Transverse colon (tissue), 4 donors: Measurements from ENCODE around the gene RDM1. TPM values are rescaled to one million over a fixed set of nuclear protein-coding genes. Genes with fewer than 3 reads are reported as not detected.
A peak's percentile ranks its signal among the peaks of the same experiment; 100 is the strongest.

Experiments used
- DNase-seq: peaks from one replicate; pipeline ENCODE4 v3.0.0-alpha.2; 2019
- H3K27ac ChIP-seq, 4 donors: fragments of 200-600 bp; sonication (generic); 2 replicates each; pipeline ENCODE4 v1.5.1; 2016 to 2018; ENCODE audit warnings: inconsistent platforms in 4 of 4
- H3K27me3 ChIP-seq: fragments of 200-600 bp; sonication (generic); 2 replicates; pipeline ENCODE4 v1.5.1; 2017; ENCODE audit warnings: inconsistent platforms
- H3K36me3 ChIP-seq, 4 donors: fragments of 200-600 bp; sonication (generic); 2 replicates each; pipeline ENCODE4 v1.5.1; 2017 to 2019; ENCODE audit warnings: inconsistent platforms in 4 of 4
- H3K4me1 ChIP-seq, 4 donors: fragments of 200-600 bp; sonication (generic); 2 replicates each; pipeline ENCODE4 v1.5.1; 2017 to 2020; ENCODE audit warnings: inconsistent platforms in 4 of 4
- H3K4me3 ChIP-seq, 4 donors: fragments of 200-600 bp; sonication (generic); 1 replicate in 1 of 4; 2 replicates in 3 of 4; pipeline versions ENCODE4 v1.5.1 to v1.6.1; 2017 to 2019; ENCODE audit warnings: inconsistent platforms in 4 of 4
- H3K9me3 ChIP-seq, 2 donors: fragments of 200-600 bp; sonication (generic); 2 replicates each; pipeline ENCODE4 v1.5.1; 2017 to 2019; ENCODE audit warnings: inconsistent platforms in 2 of 2
- CTCF ChIP-seq, 5 experiments: fragments of 200-600 bp in 3 of 5; fragments of 450-650 bp in 2 of 5; sonication (generic) in 3 of 5; IDR thresholded peaks; 1 replicate in 2 of 5; 2 replicates in 3 of 5; pipeline ENCODE4 v1.5.1; 2016 to 2017; ENCODE audit warnings: antibody characterized with exemption in 5 of 5, inconsistent platforms in 3 of 5, mild to moderate bottlenecking in 2 of 5, moderate library complexity in 1 of 5
- EP300 ChIP-seq: sonication (generic); formaldehyde crosslinking; IDR thresholded peaks from one replicate; pipeline ENCODE4 v1.6.1; 2017; ENCODE audit warnings: antibody characterized with exemption, low read depth
- POLR2A ChIP-seq: fragments of 450-650 bp; IDR thresholded peaks from one replicate; pipeline ENCODE4 v1.6.1; 2016; ENCODE audit warnings: antibody characterized with exemption, mild to moderate bottlenecking, moderate library complexity
- POLR2AphosphoS5 ChIP-seq, 3 donors: sonication (generic); formaldehyde crosslinking; IDR thresholded peaks; one replicate each; pipeline ENCODE4 v1.6.1; 2016; ENCODE audit warnings: antibody characterized with exemption in 3 of 3
- WGBS, 2 donors: methylation state at CpG; one replicate each; pipeline ENCODE4 v1.1.5; 2018; ENCODE audit warnings: low coverage in 1 of 2; 5-methylcytosine and 5-hydroxymethylcytosine counted together
- in situ Hi-C, 4 donors: fragments of 200-750 bp; cut with MboI; loops; one replicate each; pipeline versions ENCODE4 v1.15.0 to v1.15.1; 2017; ENCODE audit warnings: low sequenced_read_pairs in 3 of 4, low pct_ligation_motif_present in 1 of 4, low pct_unique_long_range_greater_than_20kb in 1 of 4
- intact Hi-C: fragments of 100-400 bp; cut with DNase I; formaldehyde crosslinking; loops from one replicate; pipeline ENCODE4 v1.15.1; 2023; ENCODE audit warnings: low total_unique reads
- total RNA-seq, 4 donors: library from RNA; depleted of rRNA; stranded (reverse); fragments of >200 nt; gene quantifications; one replicate each; pipeline ENCODE4 v1.1.0, GENCODE V29; 2016

RDM1 gene
- total RNA-seq, 4 donors from 2014 or later: 39.2 TPM; not detected in 3

DNA sequence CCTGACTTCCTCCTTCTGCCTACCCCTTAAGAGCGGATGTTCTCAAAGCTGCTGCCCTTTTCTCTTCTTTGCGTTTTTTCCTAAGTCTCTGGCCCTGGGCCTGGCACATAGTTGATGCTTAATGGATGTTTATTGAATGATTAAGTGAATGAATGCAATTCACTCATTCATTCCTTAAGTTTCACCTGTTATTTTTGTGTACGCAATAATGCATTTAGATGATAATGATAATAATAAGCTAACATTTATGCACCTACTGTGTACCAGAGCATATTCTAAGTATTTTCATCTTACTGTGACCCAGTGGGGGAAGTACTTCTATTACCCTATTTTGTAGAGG, 54.8 kb downstream of the RDM1 start:
- Histone ChIP-seq H3K27ac (peak overlapping the region in 1 of 4 donors; percentile 6), H3K4me1 (no peaks in the 10 kb centered on the region), H3K4me3 (no peak overlapping the region), H3K9me3 (no peaks in the 10 kb centered on the region), H3K36me3 (no peaks in the 10 kb centered on the region), H3K27me3 (no peaks in the 10 kb centered on the region)
- in situ Hi-C loops: no loop called here
- DNase-seq: no peak
- intact Hi-C loops: loop anchor here (2.0 kb wide), 1 partner anchor 49 kb away; no protein-coding TSS in a partner anchor
- no peak for TF ChIP-seq POLR2AphosphoS5 (IDR thresholded peaks at IDR 0.05)
- TF ChIP-seq EP300: no peak
- TF ChIP-seq POLR2A: no peak
- no peak for TF ChIP-seq CTCF (IDR thresholded peaks at IDR 0.05)
- WGBS, 2 donors: 79 to 84% methylated on average over 3 of the region's 3 CpGs

- Histone ChIP-seq H3K9me3 (no peaks in the 10 kb centered on the region), H3K4me1 (no peaks in the 10 kb centered on the region), H3K4me3 (no peak overlapping the region), H3K36me3 (no peaks in the 10 kb centered on the region), H3K27me3 (no peaks in the 10 kb centered on the region), H3K27ac (no peak overlapping the region)
- in situ Hi-C loops: no loop called here
- WGBS, 2 donors: 51 to 57% methylated on average over 2 to 5 of the region's 5 CpGs
- TF ChIP-seq POLR2A (no peak), CTCF (IDR thresholded peaks at IDR 0.05) (no peak), POLR2AphosphoS5 (IDR thresholded peaks at IDR 0.05) (no peak), EP300 (no peak)
- DNase-seq: no peak
- intact Hi-C loops: loop anchor here (2.0 kb wide), 1 partner anchor 48 kb away; no protein-coding TSS in a partner anchor
Observed at GRCh38 chr17:35875072-35875799, 55.3 kb downstream of the RDM1 start.

- Histone ChIP-seq H3K27me3 (no peaks in the 10 kb centered on the region), H3K4me3 (no peak overlapping the region), H3K9me3 (no peaks in the 10 kb centered on the region), H3K27ac (no peak overlapping the region), H3K36me3 (no peaks in the 10 kb centered on the region), H3K4me1 (no peaks in the 10 kb centered on the region)
- WGBS, 2 donors: 93 to 94% methylated on average over 10 to 12 of the region's 12 CpGs
- DNase-seq: no peak
- intact Hi-C loops (no loop called here), in situ Hi-C loops (no loop called here)
- no peak for TF ChIP-seq CTCF (IDR thresholded peaks at IDR 0.05)
- TF ChIP-seq POLR2AphosphoS5 (IDR thresholded peaks at IDR 0.05): no peak
- no peak for TF ChIP-seq EP300
- no peak for TF ChIP-seq POLR2A
Observed at GRCh38 chr17:35872196-35872980, 58.2 kb downstream of the RDM1 start.

GRCh38 chr17:35870906-35871819, 59.4 kb downstream of the RDM1 start:
- Histone ChIP-seq H3K27me3 (no peaks in the 10 kb centered on the region), H3K4me3 (no peak overlapping the region), H3K4me1 (no peaks in the 10 kb centered on the region), H3K27ac (no peak overlapping the region), H3K9me3 (no peaks in the 10 kb centered on the region), H3K36me3 (no peaks in the 10 kb centered on the region)
- intact Hi-C loops: no loop called here
- in situ Hi-C loops: no loop called here
- DNase-seq: no peak
- WGBS, 2 donors: 81% methylated on average over 8 of the region's 8 CpGs; no CpG with 5 or more reads in 1 of the 2 donors
- TF ChIP-seq CTCF (IDR thresholded peaks at IDR 0.05) (no peak), POLR2AphosphoS5 (IDR thresholded peaks at IDR 0.05) (no peak), EP300 (no peak), POLR2A (no peak)
